ENCODE data around the gene DSTN.

- no peak for TF ChIP-seq RB1 (IDR thresholded peaks at IDR 0.05; ENCODE audit: low read depth)
- TF ChIP-seq, protein P1, sequence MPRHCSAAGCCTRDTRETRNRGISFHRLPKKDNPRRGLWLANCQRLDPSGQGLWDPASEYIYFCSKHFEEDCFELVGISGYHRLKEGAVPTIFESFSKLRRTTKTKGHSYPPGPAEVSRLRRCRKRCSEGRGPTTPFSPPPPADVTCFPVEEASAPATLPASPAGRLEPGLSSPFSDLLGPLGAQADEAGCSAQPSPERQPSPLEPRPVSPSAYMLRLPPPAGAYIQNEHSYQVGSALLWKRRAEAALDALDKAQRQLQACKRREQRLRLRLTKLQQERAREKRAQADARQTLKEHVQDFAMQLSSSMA (CRISPR knock-in tag; IDR thresholded peaks at IDR 0.05), result no peak
- TF ChIP-seq ZFPM2 (CRISPR knock-in tag; IDR thresholded peaks at IDR 0.05), result no peak
- no peak for TF ChIP-seq ZNF408 (CRISPR knock-in tag; IDR thresholded peaks at IDR 0.05; ENCODE audit: low read depth)
- TF ChIP-seq CTCF (IDR thresholded peaks at IDR 0.05 in 2 of 3, conservative IDR thresholded peaks at IDR 0.05 in 1 of 3; ENCODE audit: insufficient read depth in 2 of 3, low read depth in 1 of 3, low read length in 3 of 3), result no peak
- no peak for TF ChIP-seq NFE2L1 (tag; IDR thresholded peaks at IDR 0.05; ENCODE audit: borderline replicate concordance, low read depth)
- TF ChIP-seq SMAD4 (CRISPR knock-in tag; conservative IDR thresholded peaks at IDR 0.05), result no peak
- TF ChIP-seq KDM1A (IDR thresholded peaks at IDR 0.05), result no peak
- TF ChIP-seq ZNF217 (CRISPR knock-in tag; IDR thresholded peaks at IDR 0.05), result no peak
- no peak for TF ChIP-seq CBX2 (IDR thresholded peaks at IDR 0.05; ENCODE audit: insufficient read depth, low read length, poor library complexity, severe bottlenecking)
- TF ChIP-seq ATF7 (IDR thresholded peaks at IDR 0.05), result no peak
- no peak for TF ChIP-seq TAL1 (IDR thresholded peaks at IDR 0.05)
These were observed 59.1 kb downstream of the DSTN start for GRCh38 chr20:17629025-17629424.
